CD4-positive, alpha-beta T cell treated with Interleukin-15 for 1 hour (primary cell): ENCODE results near the gene B4GALNT3.

Experiments
- DNase-seq: peaks from one replicate; pipeline ENCODE4 v3.0.0-alpha.2; 2020

The B4GALNT3 gene

GRCh38 chr12:578748-579419 is 119.1 kb downstream of the B4GALNT3 start:
- no peak for DNase-seq

GRCh38 chr12:579420-580110 is 119.8 kb downstream of the B4GALNT3 start:
- no peak for DNase-seq

- no peak for DNase-seq
Measured at GRCh38 chr12:580813-581212, 121.1 kb downstream of the B4GALNT3 start.

GRCh38 chr12:581321-581720 is 121.6 kb downstream of the B4GALNT3 start:
- no peak for DNase-seq

- DNase-seq, result no peak
Measured at GRCh38 chr12:581746-582145, 122.0 kb downstream of the B4GALNT3 start.

GRCh38 chr12:583251-583869 is 123.6 kb downstream of the B4GALNT3 start:
- no peak for DNase-seq

- DNase-seq, result no peak
Measured at GRCh38 chr12:585062-586061, 125.6 kb downstream of the B4GALNT3 start.

- no peak for DNase-seq
Measured at GRCh38 chr12:586318-587071, 126.8 kb downstream of the B4GALNT3 start.

- no peak for DNase-seq
Measured at GRCh38 chr12:587132-588023, 127.6 kb downstream of the B4GALNT3 start.

GRCh38 chr12:588024-588322 is 128.2 kb downstream of the B4GALNT3 start:
- no peak for DNase-seq

- no peak for DNase-seq
Measured at GRCh38 chr12:588646-589045, 128.9 kb downstream of the B4GALNT3 start.

GRCh38 chr12:590206-590750 is 130.5 kb downstream of the B4GALNT3 start:
- no peak for DNase-seq

- DNase-seq, result no peak
Measured at GRCh38 chr12:591167-592023, 131.7 kb downstream of the B4GALNT3 start.

GRCh38 chr12:592024-592505 is 132.3 kb downstream of the B4GALNT3 start:
- no peak for DNase-seq

- DNase-seq, result no peak
Measured at GRCh38 chr12:593396-594270, 133.9 kb downstream of the B4GALNT3 start.

- no peak for DNase-seq
Measured at GRCh38 chr12:597926-598568, 138.3 kb downstream of the B4GALNT3 start.

GRCh38 chr12:599756-600155 is 140.0 kb downstream of the B4GALNT3 start:
- no peak for DNase-seq
